Ascending aorta (tissue), 2 donors: Measurements from ENCODE around the gene G6PD. TPM values are rescaled to one million over a fixed set of nuclear protein-coding genes. Genes with fewer than 3 reads are reported as not detected.
"Not testable (repeated sequence)": the region's sequence is repeated elsewhere in the genome, so short reads cannot be mapped to it uniquely, and the experiment has no call there.

Experiments
- DNase-seq, 2 donors: peaks; one replicate each; pipeline ENCODE4 v3.0.0-alpha.2; 2019; ENCODE audit warnings: low spot score in 2 of 2
- H3K27ac ChIP-seq, 2 donors: fragments of 200-600 bp; sonication (generic); one replicate each; pipeline ENCODE4 v1.5.1; 2016 to 2017; ENCODE audit warnings: mild to moderate bottlenecking in 1 of 2
- H3K27me3 ChIP-seq: fragments of 200-600 bp; sonication (generic); one replicate; pipeline ENCODE4 v1.5.1; 2017
- H3K36me3 ChIP-seq, 2 donors: fragments of 200-600 bp; sonication (generic); one replicate each; pipeline ENCODE4 v1.5.1; 2016
- H3K4me1 ChIP-seq, 2 donors: fragments of 200-600 bp; sonication (generic); one replicate each; pipeline ENCODE4 v1.5.1; 2016 to 2017; ENCODE audit warnings: mild to moderate bottlenecking in 1 of 2
- H3K4me3 ChIP-seq, 2 donors: fragments of 200-600 bp; sonication (generic); one replicate each; pipeline ENCODE4 v1.5.1; 2016 to 2017; ENCODE audit warnings: mild to moderate bottlenecking in 1 of 2
- H3K9me3 ChIP-seq, 2 donors: fragments of 200-600 bp; sonication (generic); one replicate each; pipeline ENCODE4 v1.5.1; 2016
- CTCF ChIP-seq, 3 experiments: fragments of 200-600 bp in 2 of 3; fragments of 450-650 bp in 1 of 3; sonication (generic) in 2 of 3; IDR thresholded peaks; one replicate each; pipeline ENCODE4 v1.5.1; 2016 to 2019; ENCODE audit warnings: antibody characterized with exemption in 3 of 3, mild to moderate bottlenecking in 1 of 3, moderate library complexity in 1 of 3
- intact Hi-C: fragments of 100-400 bp; cut with DNase I; formaldehyde crosslinking; loops from one replicate; pipeline ENCODE4 v1.15.1; 2023
- total RNA-seq: library from RNA; depleted of rRNA; stranded (reverse); fragments of >200 nt; gene quantifications from one replicate; pipeline ENCODE4 v1.1.0, GENCODE V29; 2016

Gene G6PD
- total RNA-seq, 1 donor from 2014 or later: 89.7 TPM

GRCh38 chrX:154575076-154575475 lies 28.4 kb upstream of the G6PD start:
- H3K27me3 ChIP-seq, H3K27ac ChIP-seq, H3K9me3 ChIP-seq, DNase-seq, intact Hi-C loops, H3K4me3 ChIP-seq, H3K36me3 ChIP-seq, H3K4me1 ChIP-seq: not testable (repeated sequence)

- intact Hi-C loops, H3K27me3 ChIP-seq, H3K27ac ChIP-seq, H3K9me3 ChIP-seq, DNase-seq, H3K36me3 ChIP-seq, H3K4me3 ChIP-seq, H3K4me1 ChIP-seq: not testable (repeated sequence)
Observed at GRCh38 chrX:154573061-154573460, 26.4 kb upstream of the G6PD start.

GRCh38 chrX:154570361-154570760 lies 23.7 kb upstream of the G6PD start:
- intact Hi-C loops, H3K27ac ChIP-seq, H3K4me3 ChIP-seq, H3K9me3 ChIP-seq, H3K4me1 ChIP-seq, H3K36me3 ChIP-seq, H3K27me3 ChIP-seq, DNase-seq: not testable (repeated sequence)

GRCh38 chrX:154562295-154562694 lies 15.6 kb upstream of the G6PD start:
- H3K27me3 ChIP-seq, H3K4me1 ChIP-seq, H3K36me3 ChIP-seq, intact Hi-C loops, DNase-seq, H3K4me3 ChIP-seq, H3K27ac ChIP-seq, H3K9me3 ChIP-seq: not testable (repeated sequence)

- H3K27ac ChIP-seq, intact Hi-C loops, H3K27me3 ChIP-seq, H3K4me1 ChIP-seq, DNase-seq, H3K36me3 ChIP-seq, H3K9me3 ChIP-seq, H3K4me3 ChIP-seq: not testable (repeated sequence)
Observed at GRCh38 chrX:154560326-154560725, 13.7 kb upstream of the G6PD start.

- H3K27ac ChIP-seq, intact Hi-C loops, DNase-seq, H3K4me1 ChIP-seq, H3K36me3 ChIP-seq, H3K4me3 ChIP-seq, H3K9me3 ChIP-seq, H3K27me3 ChIP-seq: not testable (repeated sequence)
Observed at GRCh38 chrX:154558896-154559295, 12.2 kb upstream of the G6PD start.

GRCh38 chrX:154558060-154558690 lies 11.5 kb upstream of the G6PD start:
- H3K9me3 ChIP-seq, H3K4me1 ChIP-seq, H3K27ac ChIP-seq, H3K27me3 ChIP-seq, intact Hi-C loops, H3K4me3 ChIP-seq, H3K36me3 ChIP-seq, DNase-seq: not testable (repeated sequence)

- H3K4me3 ChIP-seq, intact Hi-C loops, H3K27ac ChIP-seq: not testable (repeated sequence)
Observed at GRCh38 chrX:154552112-154552806, 5.6 kb upstream of the G6PD start.

GRCh38 chrX:154549766-154550165 lies 3.1 kb upstream of the G6PD start:
- intact Hi-C loops: no loop called here
- Histone ChIP-seq H3K27ac (no peak overlapping the region), H3K36me3 (peaks cover 6 to 7% of the 10 kb centered on the region in 2 donors), H3K4me1 (peaks cover 3 to 6% of the 10 kb centered on the region in 2 donors), H3K9me3 (no peaks in the 10 kb centered on the region), H3K4me3 (no peak overlapping the region), H3K27me3 (no peaks in the 10 kb centered on the region)
- TF ChIP-seq CTCF (IDR thresholded peaks at IDR 0.05): no peak
- DNase-seq: no peak

More at GRCh38 chrX:154552112-154552806, 5.6 kb upstream of the G6PD start:
- not testable (repeated sequence) for H3K4me1 ChIP-seq, DNase-seq, H3K27me3 ChIP-seq, H3K9me3 ChIP-seq
- peaks cover 10 to 11% of the 10 kb centered on the region in 2 donors for H3K36me3 ChIP-seq

GRCh38 chrX:154548028-154548316 lies 1.3 kb upstream of the G6PD start:
- Histone ChIP-seq H3K27ac (peak overlapping the region; percentile 81 to 83), H3K9me3 (no peaks in the 10 kb centered on the region)

More at GRCh38 chrX:154548028-154548316, 1.3 kb upstream of the G6PD start:
- TF ChIP-seq CTCF (IDR thresholded peaks at IDR 0.05): no peak
- Histone ChIP-seq H3K4me3 (peak overlapping the region; percentile 63 to 70), H3K27me3 (no peaks in the 10 kb centered on the region), H3K36me3 (peaks cover under 1 to 4% of the 10 kb centered on the region in 2 donors), H3K4me1 (peaks cover 6 to 7% of the 10 kb centered on the region in 2 donors)
- no peak for DNase-seq
- intact Hi-C loops: no loop called here
